GM19397 (cell line): Measurements from ENCODE around the gene ZNF853.
A peak's percentile ranks its signal among the peaks of the same experiment; 100 is the strongest.
"Not testable (repeated sequence)": the region's sequence is repeated elsewhere in the genome, so short reads cannot be mapped to it uniquely, and the experiment has no call there.

ENCODE experiments used
- ATAC-seq: cut with Tn5 transposase; IDR thresholded peaks from one replicate; pipeline ENCODE4 v1.9.1; 2021; ENCODE audit warnings: mild to moderate bottlenecking, moderate library complexity; ENCODE audit not compliant: unreplicated experiment

ZNF853 gene

DNA sequence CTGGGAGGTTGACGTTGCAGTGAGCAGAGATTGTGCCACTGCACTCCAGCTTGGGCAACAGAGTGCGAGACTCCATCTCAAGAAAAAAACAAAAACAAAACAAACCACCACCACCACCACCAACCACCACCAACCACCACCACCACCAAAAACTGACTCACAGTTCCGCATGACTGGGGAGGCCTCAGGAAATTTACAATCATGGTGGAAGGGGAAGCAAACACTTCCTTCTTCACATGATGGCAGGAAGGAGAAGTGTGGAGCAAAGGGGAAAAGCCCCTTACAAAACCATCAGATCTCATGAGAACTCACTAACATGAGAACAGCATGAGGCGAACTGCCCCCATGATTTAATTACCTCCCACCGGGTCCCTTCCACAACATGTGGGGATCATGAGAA lies 19.6 kb downstream of the ZNF853 start:
- ATAC-seq = not testable (repeated sequence)

DNA sequence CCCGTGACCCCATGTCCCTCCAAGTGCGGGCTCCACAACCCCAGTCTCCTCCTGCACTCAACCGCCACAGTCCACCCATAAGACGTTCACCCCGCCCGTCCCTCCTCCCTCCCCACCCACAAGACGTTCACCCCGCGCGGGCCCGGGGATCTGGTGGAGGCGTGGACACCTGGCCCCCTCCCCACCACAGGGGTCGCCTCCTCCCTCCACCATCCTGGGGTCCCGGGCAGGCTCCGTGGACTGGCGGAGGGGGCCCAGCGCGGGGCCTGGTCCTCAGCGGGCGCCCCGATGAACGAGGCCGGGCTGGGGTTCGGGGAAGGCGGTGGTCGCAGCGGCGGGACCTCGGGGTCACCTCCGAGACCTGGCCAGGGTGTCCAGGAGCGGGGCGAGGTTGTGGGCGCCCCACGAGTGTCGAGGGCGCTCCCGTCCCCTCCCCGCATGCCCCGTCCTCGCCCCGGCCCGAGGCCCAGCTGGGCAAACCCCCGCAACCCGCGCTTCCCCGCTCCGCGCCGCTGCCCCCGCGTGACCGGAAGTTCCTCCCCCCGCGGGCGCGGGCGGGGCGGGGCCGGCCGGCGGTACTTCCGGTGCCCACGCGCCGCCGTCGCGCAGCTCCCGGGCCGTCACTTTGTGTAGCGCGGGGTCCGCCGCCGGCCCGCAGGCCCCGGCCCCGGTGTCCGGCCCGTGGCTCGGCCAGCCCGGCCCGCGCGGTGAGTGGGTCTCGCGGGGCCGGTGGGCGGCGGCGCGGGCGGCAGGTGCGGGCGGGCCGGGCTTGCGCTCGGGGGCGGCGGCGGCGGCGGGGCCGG lies 21.5 kb downstream of the ZNF853 start, which contains the start of gene ZNF316:
ZNF316 (plus strand) TSS at position 578 of the 803 bp plus-strand sequence. CDS start 5,092 bp downstream, outside the sequence.
- ATAC-seq = peak; percentile 66

- ATAC-seq = peak; percentile 82
Observed at GRCh38 chr7:6637544-6638229, 22.3 kb downstream of the ZNF853 start.

DNA sequence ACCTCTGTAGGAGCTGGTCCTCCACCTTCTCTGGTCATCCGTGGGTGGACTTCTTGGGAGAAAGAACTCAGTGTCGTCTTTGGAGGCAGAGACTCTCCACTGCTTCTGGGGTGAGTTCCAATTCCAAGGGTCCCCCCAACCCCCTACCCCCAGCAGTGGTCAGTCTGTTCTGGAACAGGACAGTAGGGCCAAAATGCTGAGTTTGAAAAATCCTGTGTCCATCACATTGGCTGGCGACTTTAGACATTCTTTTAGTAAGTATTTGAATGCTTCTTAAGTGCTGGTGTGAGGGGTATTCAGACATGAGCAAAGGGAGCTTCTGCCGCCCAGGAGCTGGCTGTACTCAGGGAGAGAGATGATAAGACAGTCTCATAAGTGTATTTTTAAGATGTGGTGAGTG lies 23.6 kb downstream of the ZNF853 start:
- no peak for ATAC-seq

GRCh38 chr7:6639627-6640026 lies 24.2 kb downstream of the ZNF853 start:
- no peak for ATAC-seq

GRCh38 chr7:6640246-6640721 lies 24.9 kb downstream of the ZNF853 start:
- ATAC-seq = no peak

- ATAC-seq = no peak
Observed at GRCh38 chr7:6641305-6642035, 26.1 kb downstream of the ZNF853 start.

DNA sequence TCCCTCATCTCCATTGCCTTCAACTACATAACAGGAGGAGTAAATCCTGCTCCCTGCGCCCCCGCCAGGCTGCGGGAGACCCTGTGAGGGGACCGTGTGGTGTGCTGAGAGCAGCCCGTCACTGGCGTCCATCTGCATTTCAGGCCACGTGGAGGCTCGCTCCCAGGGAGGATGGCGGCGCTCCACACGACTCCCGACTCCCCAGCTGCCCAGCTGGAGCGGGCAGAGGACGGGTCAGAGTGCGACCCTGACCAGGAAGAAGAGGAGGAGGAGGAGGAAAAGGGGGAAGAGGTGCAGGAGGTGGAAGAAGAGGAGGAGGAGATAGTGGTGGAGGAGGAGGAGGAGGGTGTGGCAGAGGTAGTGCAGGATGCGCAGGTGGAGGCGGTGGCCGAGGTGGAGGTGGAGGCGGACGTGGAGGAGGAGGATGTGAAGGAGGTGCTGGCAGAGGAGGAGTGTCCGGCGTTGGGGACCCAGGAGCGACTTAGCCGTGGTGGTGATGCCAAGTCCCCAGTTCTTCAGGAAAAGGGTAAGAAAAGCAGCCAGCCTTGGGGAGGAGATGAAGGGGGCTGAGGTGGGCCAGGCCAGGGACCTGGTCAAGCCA lies 26.9 kb downstream of the ZNF853 start:
- no peak for ATAC-seq

- no peak for ATAC-seq
Observed at GRCh38 chr7:6642861-6643640, 27.6 kb downstream of the ZNF853 start.

DNA sequence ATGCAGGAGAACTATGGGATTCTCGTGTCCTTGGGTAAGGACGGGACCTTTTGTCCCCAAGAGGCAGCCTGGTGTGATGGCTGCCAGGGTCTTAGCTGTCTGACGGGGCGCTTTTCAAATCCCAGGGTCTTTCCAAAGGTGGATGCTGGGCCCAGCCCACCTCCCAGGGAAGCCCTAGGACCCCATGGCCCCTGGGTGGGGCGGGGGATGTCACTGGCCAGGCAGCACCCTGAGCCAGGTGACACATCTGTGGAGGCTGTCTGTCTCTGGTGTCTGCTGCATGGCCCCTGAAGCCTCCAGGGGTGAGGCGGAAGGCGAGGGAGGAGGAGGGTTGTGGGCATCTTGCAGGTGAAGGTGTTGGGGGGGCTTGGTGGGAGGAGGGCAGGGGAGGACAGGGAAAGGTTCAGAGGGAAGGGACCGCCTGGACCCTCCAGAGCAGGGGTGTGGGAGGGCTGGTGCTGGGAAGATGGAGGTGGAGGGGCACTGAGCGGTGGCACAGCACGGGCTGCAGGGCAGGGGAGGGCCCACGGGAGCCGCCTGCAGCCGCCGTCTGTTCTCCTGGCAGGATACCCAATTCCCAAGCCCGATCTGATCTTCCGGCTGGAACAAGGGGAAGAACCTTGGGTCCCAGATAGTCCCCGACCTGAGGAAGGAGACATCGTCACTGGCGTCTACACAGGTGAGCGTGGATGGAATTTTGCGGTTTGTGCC lies 28.7 kb downstream of the ZNF853 start:
- ATAC-seq = no peak

DNA sequence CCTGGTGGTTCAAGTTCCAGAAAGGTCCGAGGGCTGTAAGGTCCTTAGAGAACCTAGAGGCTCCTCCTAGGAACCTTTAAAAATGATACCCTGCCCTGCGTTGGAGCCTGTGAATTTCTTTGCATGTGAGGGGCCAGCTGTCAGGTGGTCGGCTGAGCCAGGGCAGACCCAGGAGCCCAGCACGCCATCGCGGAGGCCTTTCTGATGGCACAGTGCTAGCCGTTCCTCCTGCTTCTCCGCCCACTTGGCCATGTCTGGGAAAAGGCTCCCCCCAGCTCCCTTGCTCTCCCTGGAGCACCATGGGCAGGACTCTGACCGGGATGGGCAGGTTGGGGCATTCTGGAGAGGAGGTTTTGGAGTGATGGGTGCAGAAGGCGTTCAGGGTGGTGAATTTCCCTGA lies 29.3 kb downstream of the ZNF853 start:
- ATAC-seq = no peak

GRCh38 chr7:6646465-6646864 lies 31.1 kb downstream of the ZNF853 start:
- no peak for ATAC-seq

DNA sequence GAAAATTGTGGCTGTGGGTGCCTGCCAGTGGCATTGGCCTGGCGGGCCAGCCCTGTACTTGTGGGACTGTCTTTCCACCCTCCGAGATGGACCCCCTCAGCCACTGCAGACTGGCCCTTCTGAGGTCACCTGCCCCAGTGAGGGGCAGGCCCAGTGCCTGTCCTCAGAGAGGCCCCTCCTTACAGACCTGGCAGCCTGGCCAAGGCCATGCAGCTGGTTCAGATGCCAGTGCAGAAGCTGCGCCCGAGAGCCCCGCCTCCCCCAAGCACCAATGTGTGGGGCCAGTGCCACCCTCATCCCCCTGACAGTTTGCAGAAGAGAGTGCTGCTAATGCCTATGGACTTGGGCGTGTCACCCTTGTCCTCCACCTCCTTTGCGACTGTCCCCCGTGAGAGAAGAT lies 31.7 kb downstream of the ZNF853 start:
- ATAC-seq = no peak

DNA sequence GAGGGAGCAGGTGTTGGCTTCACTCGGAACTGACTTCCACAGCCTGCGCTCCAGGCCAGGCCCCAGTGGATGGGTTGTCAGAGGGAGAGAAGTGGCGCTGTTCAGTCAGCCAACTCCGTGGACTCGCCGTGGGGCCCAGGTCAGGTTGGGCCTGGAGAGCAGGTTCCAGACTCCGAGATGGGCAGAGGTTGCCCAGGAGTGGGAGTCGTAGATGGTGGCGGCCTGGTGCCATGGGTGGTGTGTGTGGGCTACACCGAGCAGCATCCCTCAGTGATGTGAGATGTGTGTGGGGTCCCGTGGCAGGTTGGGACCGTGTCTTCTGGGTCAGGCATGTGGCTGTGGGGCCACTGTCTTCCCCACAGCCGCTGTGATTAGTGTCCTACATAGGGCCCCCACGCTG lies 32.1 kb downstream of the ZNF853 start:
- no peak for ATAC-seq

GRCh38 chr7:6648066-6648814 lies 32.8 kb downstream of the ZNF853 start:
- no peak for ATAC-seq

DNA sequence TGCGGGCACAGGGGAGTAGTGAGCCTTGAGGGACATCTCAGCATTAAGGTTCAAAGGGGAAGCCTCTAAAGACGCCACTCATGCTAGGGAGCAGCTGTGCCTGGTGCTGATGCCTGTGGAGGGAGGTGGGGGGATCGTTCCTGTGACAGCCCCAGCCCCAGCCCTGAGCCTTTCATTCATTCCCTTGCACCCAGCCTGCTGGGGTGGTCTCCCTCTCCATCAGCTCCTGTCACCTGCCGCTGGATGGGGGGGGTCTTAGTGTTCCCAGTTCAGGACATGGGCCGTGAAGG lies 33.4 kb downstream of the ZNF853 start:
- ATAC-seq = no peak

GRCh38 chr7:6649241-6649961 lies 34.0 kb downstream of the ZNF853 start:
- no peak for ATAC-seq

DNA sequence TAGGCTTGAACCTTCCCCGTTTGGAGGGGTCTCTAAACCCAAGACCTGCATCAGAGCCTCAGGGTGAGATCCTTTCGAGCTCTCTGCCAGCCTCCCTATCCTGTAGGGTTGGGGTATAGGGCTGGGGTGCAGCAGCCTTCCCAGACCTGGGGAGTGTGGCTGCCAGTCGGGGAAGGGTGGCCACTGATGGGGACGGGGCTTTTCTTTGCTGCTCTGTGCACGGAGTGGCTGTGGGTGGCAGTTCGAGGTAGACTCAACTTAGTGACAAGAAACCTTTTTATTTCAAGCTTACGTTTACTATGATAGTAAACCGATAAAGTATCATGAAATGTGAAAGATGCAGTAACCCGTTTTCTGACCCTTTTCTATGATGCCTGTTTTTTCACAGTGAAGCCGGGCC lies 34.7 kb downstream of the ZNF853 start:
- no peak for ATAC-seq
